ENCODE data around the gene PHLDB1.

GRCh38 chr11:118694771-118695170 is 87.4 kb downstream of the PHLDB1 start:
- TF ChIP-seq, protein P1, sequence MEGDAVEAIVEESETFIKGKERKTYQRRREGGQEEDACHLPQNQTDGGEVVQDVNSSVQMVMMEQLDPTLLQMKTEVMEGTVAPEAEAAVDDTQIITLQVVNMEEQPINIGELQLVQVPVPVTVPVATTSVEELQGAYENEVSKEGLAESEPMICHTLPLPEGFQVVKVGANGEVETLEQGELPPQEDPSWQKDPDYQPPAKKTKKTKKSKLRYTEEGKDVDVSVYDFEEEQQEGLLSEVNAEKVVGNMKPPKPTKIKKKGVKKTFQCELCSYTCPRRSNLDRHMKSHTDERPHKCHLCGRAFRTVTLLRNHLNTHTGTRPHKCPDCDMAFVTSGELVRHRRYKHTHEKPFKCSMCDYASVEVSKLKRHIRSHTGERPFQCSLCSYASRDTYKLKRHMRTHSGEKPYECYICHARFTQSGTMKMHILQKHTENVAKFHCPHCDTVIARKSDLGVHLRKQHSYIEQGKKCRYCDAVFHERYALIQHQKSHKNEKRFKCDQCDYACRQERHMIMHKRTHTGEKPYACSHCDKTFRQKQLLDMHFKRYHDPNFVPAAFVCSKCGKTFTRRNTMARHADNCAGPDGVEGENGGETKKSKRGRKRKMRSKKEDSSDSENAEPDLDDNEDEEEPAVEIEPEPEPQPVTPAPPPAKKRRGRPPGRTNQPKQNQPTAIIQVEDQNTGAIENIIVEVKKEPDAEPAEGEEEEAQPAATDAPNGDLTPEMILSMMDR (IDR thresholded peaks at IDR 0.05): no peak
- TF ChIP-seq POLR2A (IDR thresholded peaks at IDR 0.05): no peak

Measured in heart left ventricle (tissue), 13 donors.